CD8-positive, alpha-beta memory T cell (primary cell): Measurements from ENCODE around the gene SOBP. TPM values are rescaled to one million over a fixed set of nuclear protein-coding genes. Genes with fewer than 3 reads are reported as not detected.
"Not testable (repeated sequence)": the region's sequence is repeated elsewhere in the genome, so short reads cannot be mapped to it uniquely, and the experiment has no call there.

Experiments used
- CTCF ChIA-PET: fragments of 350-600 bp; sonication (Branson Sonifier 250); formaldehyde crosslinking; loops from one replicate; lab custom pipeline; 2021; ENCODE audit warnings: antibody characterized with exemption; lab: Charles Lee
- POLR2A ChIA-PET: fragments of 350-600 bp; sonication (Branson Sonifier 250); formaldehyde crosslinking; loops from one replicate; lab custom pipeline; 2021; ENCODE audit warnings: antibody characterized with exemption; lab: Charles Lee
- DNase-seq, 5 donors: peaks; one replicate each; pipeline versions ENCODE4 v3.0.0 to v3.0.0-alpha.2; 2020 to 2022; ENCODE audit warnings: mixed read lengths in 1 of 5
- H3K27ac ChIP-seq: one replicate; pipeline ENCODE4 v1.7.0; 2013; ENCODE audit warnings: low read depth, mild to moderate bottlenecking, low read length, moderate library complexity
- H3K27me3 ChIP-seq: 2 replicates; pipeline ENCODE4 v1.7.0; 2013; ENCODE audit warnings: low read length, mild to moderate bottlenecking; ENCODE audit not compliant: insufficient read depth, poor library complexity, severe bottlenecking
- H3K36me3 ChIP-seq: 2 replicates; pipeline ENCODE4 v1.7.0; 2013; ENCODE audit warnings: mild to moderate bottlenecking, low read length, moderate library complexity; ENCODE audit not compliant: insufficient read depth
- H3K4me1 ChIP-seq: 2 replicates; pipeline ENCODE4 v1.7.0; 2013; ENCODE audit warnings: mild to moderate bottlenecking, low read length, moderate library complexity; ENCODE audit not compliant: insufficient read depth
- H3K4me3 ChIP-seq: 2 replicates; pipeline ENCODE4 v1.7.0; 2013; ENCODE audit warnings: mild to moderate bottlenecking, low read length
- H3K9me3 ChIP-seq: 2 replicates; pipeline ENCODE4 v1.7.0; 2013; ENCODE audit warnings: mild to moderate bottlenecking, low read length
- H3K27ac Mint-ChIP-seq, 8 donors: one replicate each; pipeline ENCODE4 v1.8.0; 2020 to 2021; ENCODE audit warnings: mixed read lengths in 8 of 8, mild to moderate bottlenecking in 6 of 8, inconsistent platforms in 3 of 8, moderate library complexity in 3 of 8
- H3K27me3 Mint-ChIP-seq, 2 donors: one replicate each; pipeline ENCODE4 v1.8.0; 2020 to 2021; ENCODE audit warnings: mixed read lengths in 2 of 2, mild to moderate bottlenecking in 1 of 2, moderate library complexity in 1 of 2
- H3K36me3 Mint-ChIP-seq, 3 donors: one replicate each; pipeline ENCODE4 v1.8.0; 2020 to 2021; ENCODE audit warnings: mixed read lengths in 3 of 3, inconsistent platforms in 1 of 3, mild to moderate bottlenecking in 1 of 3
- H3K4me1 Mint-ChIP-seq, 3 donors: one replicate each; pipeline ENCODE4 v1.8.0; 2020 to 2021; ENCODE audit warnings: mixed read lengths in 3 of 3, inconsistent platforms in 1 of 3, mild to moderate bottlenecking in 1 of 3
- H3K4me3 Mint-ChIP-seq, 7 donors: one replicate each; pipeline ENCODE4 v1.8.0; 2020 to 2021; ENCODE audit warnings: mixed read lengths in 7 of 7, mild to moderate bottlenecking in 6 of 7, moderate library complexity in 4 of 7, inconsistent platforms in 2 of 7
- H3K9me3 Mint-ChIP-seq, 5 donors: one replicate each; pipeline ENCODE4 v1.8.0; 2020 to 2022; ENCODE audit warnings: mixed read lengths in 5 of 5, mild to moderate bottlenecking in 3 of 5, moderate library complexity in 2 of 5, inconsistent platforms in 1 of 5
- polyA plus RNA-seq: library from polyadenylated mRNA; unstranded; fragments of 300-500 nt; fragmentation: Illumina TruSeq; gene quantifications from one replicate; pipeline ENCODE4 v1.2.3, GENCODE V29; 2021
- total RNA-seq, 2 experiments: library from RNA; stranded (reverse); gene quantifications; one replicate each; pipeline ENCODE4 v1.2.3, GENCODE V29; 2021

The SOBP gene
- total and polyA plus RNA-seq, 3 experiments from 2014 or later = 0.30 to 1.0 (median 0.79) TPM

DNA sequence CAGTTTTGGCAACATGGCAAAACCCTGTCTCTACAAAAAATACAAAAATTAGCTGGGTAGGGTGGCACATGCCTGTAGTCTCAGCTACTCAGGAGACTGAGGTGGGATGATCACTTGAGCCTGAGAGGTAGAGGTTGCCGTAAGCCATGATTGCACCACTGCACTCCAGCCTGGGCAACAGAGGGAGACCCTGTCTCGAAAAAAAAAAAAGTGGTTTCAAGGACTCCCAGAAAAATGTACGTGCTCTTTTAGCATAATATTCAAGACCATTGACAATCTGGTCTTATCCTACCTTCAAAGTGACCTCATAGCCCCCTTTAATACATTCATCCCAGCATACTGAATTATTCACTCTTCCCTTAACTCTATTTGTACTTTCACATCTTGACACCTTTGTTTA, 14.6 kb upstream of the SOBP start:
- H3K36me3 Mint-ChIP-seq, H3K4me3 ChIP-seq, H3K4me1 ChIP-seq, H3K9me3 ChIP-seq, H3K27me3 ChIP-seq, H3K9me3 Mint-ChIP-seq, CTCF ChIA-PET, H3K27ac Mint-ChIP-seq, DNase-seq, H3K27ac ChIP-seq, POLR2A ChIA-PET, H3K4me3 Mint-ChIP-seq, H3K36me3 ChIP-seq, H3K4me1 Mint-ChIP-seq: not testable (repeated sequence)
- H3K27me3 Mint-ChIP-seq = peaks cover 16 to 39% of the 10 kb centered on the region in 2 donors

DNA sequence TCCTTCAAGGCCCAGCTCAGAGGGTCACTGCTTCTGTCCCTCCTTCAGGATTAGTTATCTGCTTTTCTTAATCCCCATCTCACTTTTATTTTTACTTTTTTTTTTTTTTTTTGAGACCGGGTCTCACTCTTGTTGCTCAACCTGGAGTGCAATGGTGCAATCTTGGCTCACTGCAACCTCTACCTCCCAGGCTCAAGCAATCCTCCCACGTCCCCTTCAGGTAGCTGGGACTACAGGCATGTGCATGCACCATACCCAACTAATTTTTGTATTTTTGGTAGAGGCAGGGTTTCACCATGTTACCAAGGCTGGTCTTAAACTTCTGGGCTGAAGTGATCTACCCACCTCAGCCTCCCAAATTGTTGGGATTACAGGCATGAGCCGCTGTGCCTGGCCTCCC, 14.1 kb upstream of the SOBP start:
- POLR2A ChIA-PET, H3K27ac Mint-ChIP-seq, CTCF ChIA-PET: not testable (repeated sequence)

GRCh38 chr6:107479089-107479690, 10.7 kb upstream of the SOBP start:
- Mint-ChIP-seq H3K27me3 (peaks cover 27 to 56% of the 10 kb centered on the region in 2 donors), H3K36me3 (no peaks in the 10 kb centered on the region), H3K9me3 (no peaks in the 10 kb centered on the region), H3K4me3 (no peak overlapping the region), H3K4me1 (no peaks in the 10 kb centered on the region), H3K27ac (no peak overlapping the region)
- H3K4me3 ChIP-seq = no peak overlapping the region
- no peaks in the 10 kb centered on the region for H3K4me1 ChIP-seq
- no peaks in the 10 kb centered on the region for H3K9me3 ChIP-seq
- no peak for DNase-seq
- ChIA-PET POLR2A (interaction anchor here (1.3 kb wide), 1 partner anchor 20 kb away, joined by 5 read pairs; the partner anchor contains the start of gene PDSS2), CTCF (no interaction called here)
- no peaks in the 10 kb centered on the region for H3K36me3 ChIP-seq
- no peak overlapping the region for H3K27ac ChIP-seq
- peaks cover 6% of the 10 kb centered on the region for H3K27me3 ChIP-seq

More for the DNA sequence above, 14.1 kb upstream of the SOBP start:
- not testable (repeated sequence) for H3K36me3 Mint-ChIP-seq, H3K4me1 ChIP-seq, H3K9me3 ChIP-seq, H3K4me3 ChIP-seq, H3K36me3 ChIP-seq, H3K4me3 Mint-ChIP-seq, H3K27me3 ChIP-seq, H3K4me1 Mint-ChIP-seq, H3K27ac ChIP-seq, DNase-seq, H3K9me3 Mint-ChIP-seq
- H3K27me3 Mint-ChIP-seq = peaks cover 16 to 41% of the 10 kb centered on the region in 2 donors

DNA sequence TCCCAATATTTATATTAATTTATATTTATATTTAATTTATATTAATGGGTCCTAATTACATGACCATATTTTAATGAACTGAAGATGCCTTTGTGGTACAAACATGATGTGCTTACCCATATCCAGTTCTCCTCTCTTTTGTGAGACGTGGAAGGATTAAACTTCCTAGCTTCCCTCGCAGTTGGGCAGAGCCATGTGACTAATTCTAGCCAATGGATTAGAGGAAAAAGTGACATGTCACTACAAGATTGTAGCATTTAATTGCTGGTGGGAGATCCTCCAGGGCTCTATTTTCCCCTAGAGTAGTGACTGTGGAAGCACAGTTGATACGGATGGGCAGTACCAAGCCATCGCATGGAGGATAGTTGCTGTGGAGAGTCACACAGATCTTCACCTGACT, 4.8 kb upstream of the SOBP start:
- Histone ChIP-seq H3K4me3 (no peak overlapping the region), H3K27ac (no peak overlapping the region)
- CTCF ChIA-PET = no interaction called here

DNA sequence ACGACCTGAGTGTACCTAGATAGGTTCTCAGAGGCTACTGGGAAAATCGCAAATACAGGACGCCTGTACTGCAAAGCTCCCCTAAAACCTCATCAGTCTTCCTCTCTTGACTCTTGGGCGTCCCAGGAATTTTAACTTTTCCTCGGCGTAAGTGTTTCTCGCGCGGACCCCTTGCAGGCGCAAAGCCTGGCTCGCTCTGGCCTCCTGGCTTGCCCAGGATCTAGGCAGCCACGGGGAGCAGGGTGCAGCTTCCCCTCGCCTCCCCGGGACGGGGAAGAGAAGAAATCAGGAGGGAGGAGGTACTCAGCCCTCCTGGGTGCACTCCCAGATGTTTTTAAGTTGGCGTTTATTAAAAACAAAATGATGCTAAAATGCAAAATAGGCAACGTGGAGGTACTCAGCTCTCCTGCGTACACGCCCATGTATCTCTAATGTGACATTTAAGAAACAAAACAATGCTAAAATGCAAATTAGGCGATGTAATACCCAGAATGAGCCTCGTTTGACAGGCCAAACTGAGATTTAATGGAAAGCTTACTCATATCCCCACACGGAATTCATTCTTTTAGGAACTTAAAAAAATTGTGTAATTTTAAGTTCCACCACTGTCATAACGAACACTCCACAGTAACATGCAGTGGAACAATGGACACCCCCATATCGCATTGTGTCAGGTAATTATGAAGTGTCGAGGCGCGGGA, 1.6 kb upstream of the SOBP start:
- no peaks in the 10 kb centered on the region for H3K36me3 ChIP-seq
- H3K4me1 Mint-ChIP-seq = peaks cover 16 to 34% (median 25%) of the 10 kb centered on the region in 3 donors
- H3K9me3 ChIP-seq = no peaks in the 10 kb centered on the region
- peaks cover 55% of the 10 kb centered on the region for H3K27me3 ChIP-seq
- POLR2A ChIA-PET = interaction anchor here (0.5 kb wide), 1 partner anchor 117 kb away, joined by 3 read pairs; no protein-coding TSS in a partner anchor
- H3K27ac ChIP-seq = no peak overlapping the region
- peak overlapping the region; percentile 44 for H3K4me3 ChIP-seq
- H3K4me3 Mint-ChIP-seq = peak overlapping the region; percentile 85 to 98 (median 90)
- DNase-seq = peak in 1 of 5 donors; percentile 15
- peaks cover 31 to 54% of the 10 kb centered on the region in 2 donors for H3K27me3 Mint-ChIP-seq
- peaks cover 0 to 5% (median 0%) of the 10 kb centered on the region in 3 donors for H3K36me3 Mint-ChIP-seq
- peaks cover 26% of the 10 kb centered on the region for H3K4me1 ChIP-seq
- peak overlapping the region in 5 of 8 donors; percentile 2 to 87 (median 52) for H3K27ac Mint-ChIP-seq
- peaks cover 0 to 2% (median 0%) of the 10 kb centered on the region in 5 donors for H3K9me3 Mint-ChIP-seq
- CTCF ChIA-PET = interaction anchor here (2.0 kb wide), 1 partner anchor 29 kb away, joined by 6 read pairs; the partner anchor contains the start of gene PDSS2

More for the DNA sequence above, 4.8 kb upstream of the SOBP start:
- H3K27me3 Mint-ChIP-seq = peaks cover 40 to 69% of the 10 kb centered on the region in 2 donors
- peaks cover 13 to 18% (median 14%) of the 10 kb centered on the region in 3 donors for H3K4me1 Mint-ChIP-seq
- peaks cover 0 to 2% (median 0%) of the 10 kb centered on the region in 5 donors for H3K9me3 Mint-ChIP-seq
- no peak overlapping the region for H3K4me3 Mint-ChIP-seq
- DNase-seq = no peak
- H3K36me3 Mint-ChIP-seq = peaks cover 0 to 5% (median 0%) of the 10 kb centered on the region in 3 donors
- no peak overlapping the region for H3K27ac Mint-ChIP-seq
- H3K4me1 ChIP-seq = peaks cover 16% of the 10 kb centered on the region
- peaks cover 33% of the 10 kb centered on the region for H3K27me3 ChIP-seq
- H3K36me3 ChIP-seq = no peaks in the 10 kb centered on the region
- POLR2A ChIA-PET = no interaction called here
- H3K9me3 ChIP-seq = no peaks in the 10 kb centered on the region

DNA sequence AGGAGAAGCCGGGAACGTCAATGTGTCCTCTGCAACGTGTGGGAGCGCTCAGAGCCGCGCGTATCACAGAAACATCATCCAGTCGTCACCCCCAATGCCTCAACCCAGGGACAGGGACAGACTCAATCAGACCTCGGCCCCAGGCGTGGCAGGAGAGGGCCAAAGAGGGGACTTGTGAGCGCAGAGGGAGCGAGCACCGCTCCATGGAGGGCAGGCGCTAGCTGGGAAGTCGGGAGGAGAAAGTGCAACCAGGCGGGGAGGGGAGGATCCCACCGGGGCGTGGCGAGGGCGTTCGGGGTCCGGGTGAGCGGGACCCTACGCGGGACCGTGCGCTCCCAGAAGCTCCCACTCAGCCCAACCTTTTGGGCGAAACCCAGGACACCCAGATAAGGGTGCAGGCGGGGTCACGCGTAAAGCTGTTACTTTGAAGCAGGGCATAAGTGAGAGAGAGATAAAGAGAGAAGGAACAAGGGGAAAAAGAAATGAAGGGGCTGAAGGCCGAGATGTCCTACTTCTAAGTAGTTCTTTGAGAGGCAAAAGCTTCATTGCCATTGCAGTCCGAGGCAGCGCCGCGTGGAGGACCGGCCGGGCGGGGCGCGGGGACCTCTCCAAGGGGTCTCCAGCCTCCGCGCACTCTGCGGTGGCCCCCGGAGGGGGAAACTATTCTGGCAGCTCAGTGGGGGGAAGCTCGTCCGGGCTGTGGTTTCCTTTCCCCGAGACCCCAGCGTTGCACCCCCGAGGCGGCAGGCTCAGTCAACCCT, 862 bp upstream of the SOBP start:
- peaks cover 0 to 2% (median 0%) of the 10 kb centered on the region in 5 donors for H3K9me3 Mint-ChIP-seq
- Histone ChIP-seq H3K4me1 (peaks cover 26% of the 10 kb centered on the region), H3K36me3 (no peaks in the 10 kb centered on the region), H3K4me3 (peak overlapping the region; percentile 44), H3K27me3 (peaks cover 56% of the 10 kb centered on the region), H3K27ac (no peak overlapping the region), H3K9me3 (no peaks in the 10 kb centered on the region)
- peak overlapping the region; percentile 85 to 98 (median 90) for H3K4me3 Mint-ChIP-seq
- peaks cover 0 to 5% (median 0%) of the 10 kb centered on the region in 3 donors for H3K36me3 Mint-ChIP-seq
- H3K27me3 Mint-ChIP-seq = peaks cover 28 to 53% of the 10 kb centered on the region in 2 donors
- peak overlapping the region in 6 of 8 donors; percentile 2 to 87 (median 48) for H3K27ac Mint-ChIP-seq
- CTCF ChIA-PET = interaction anchor here (2.0 kb wide), 1 partner anchor 30 kb away, joined by 6 read pairs; the partner anchor contains the start of gene PDSS2
- POLR2A ChIA-PET = interaction anchor here (0.8 kb wide), 1 partner anchor 30 kb away, joined by 5 read pairs; the partner anchor contains the start of gene PDSS2
- peak in 4 of 5 donors; percentile 1 to 47 (median 14) for DNase-seq
- H3K4me1 Mint-ChIP-seq = peaks cover 16 to 34% (median 25%) of the 10 kb centered on the region in 3 donors

- ChIA-PET POLR2A (interaction anchor here (0.7 kb wide), 1 partner anchor 31 kb away, joined by 3 read pairs; the partner anchor contains the start of gene PDSS2), CTCF (interaction anchor here (1.5 kb wide), 1 partner anchor 30 kb away, joined by 3 read pairs; no protein-coding TSS in a partner anchor)
- H3K27me3 ChIP-seq = peaks cover 56% of the 10 kb centered on the region
- H3K9me3 Mint-ChIP-seq = peaks cover 0 to 2% (median 0%) of the 10 kb centered on the region in 5 donors
- H3K4me1 Mint-ChIP-seq = peaks cover 16 to 34% (median 25%) of the 10 kb centered on the region in 3 donors
- H3K27ac Mint-ChIP-seq = peak overlapping the region in 5 of 8 donors; percentile 35 to 90 (median 59)
- peak overlapping the region; percentile 85 to 96 (median 87) for H3K4me3 Mint-ChIP-seq
- H3K36me3 ChIP-seq = no peaks in the 10 kb centered on the region
- peaks cover 23 to 44% of the 10 kb centered on the region in 2 donors for H3K27me3 Mint-ChIP-seq
- peaks cover 0 to 5% (median 0%) of the 10 kb centered on the region in 3 donors for H3K36me3 Mint-ChIP-seq
- H3K4me1 ChIP-seq = peaks cover 26% of the 10 kb centered on the region
- no peak overlapping the region for H3K27ac ChIP-seq
- H3K9me3 ChIP-seq = no peaks in the 10 kb centered on the region
- peak overlapping the region; percentile 69 for H3K4me3 ChIP-seq
- DNase-seq = no peak
These were observed 735 bp downstream of the SOBP start for GRCh38 chr6:107490566-107491137.
